Glutamatergic neuron (in vitro differentiated cells): ENCODE data around the gene RSRC1. TPM values are rescaled to one million over a fixed set of nuclear protein-coding genes. Genes with fewer than 3 reads are reported as not detected.

Experiments used
- DNase-seq: peaks from one replicate; pipeline ENCODE4 v3.0.0; 2022
- H3K27ac Mint-ChIP-seq: one replicate; pipeline ENCODE4 v1.8.0; 2020; ENCODE audit warnings: mild to moderate bottlenecking, mixed read lengths, inconsistent platforms; ENCODE audit not compliant: unreplicated experiment
- H3K27me3 Mint-ChIP-seq: one replicate; pipeline ENCODE4 v1.8.0; 2020; ENCODE audit warnings: mild to moderate bottlenecking, moderate library complexity, mixed read lengths, inconsistent platforms; ENCODE audit not compliant: unreplicated experiment
- H3K36me3 Mint-ChIP-seq: one replicate; pipeline ENCODE4 v1.8.0; 2020; ENCODE audit warnings: mild to moderate bottlenecking, mixed read lengths, inconsistent platforms; ENCODE audit not compliant: unreplicated experiment
- H3K4me1 Mint-ChIP-seq: one replicate; pipeline ENCODE4 v1.8.0; 2020; ENCODE audit warnings: mild to moderate bottlenecking, low read depth, mixed read lengths, inconsistent platforms; ENCODE audit not compliant: unreplicated experiment
- H3K4me3 Mint-ChIP-seq: one replicate; pipeline ENCODE4 v1.8.0; 2020; ENCODE audit warnings: mild to moderate bottlenecking, mixed read lengths, inconsistent platforms; ENCODE audit not compliant: unreplicated experiment
- H3K9me3 Mint-ChIP-seq: one replicate; pipeline ENCODE4 v1.8.0; 2020; ENCODE audit warnings: mild to moderate bottlenecking, moderate library complexity, mixed read lengths, inconsistent platforms; ENCODE audit not compliant: unreplicated experiment
- total RNA-seq: library from RNA; stranded (reverse); fragmentation: NEBNext Ultra II Directional; extraction: Animal tissue kit (Norgen Biotek cat#: 25700); gene quantifications from one replicate; pipeline ENCODE4 v1.2.1, GENCODE V29; 2021; ENCODE audit not compliant: unreplicated experiment
- TF ChIP-seq, protein P1 (sequence below): fragments of 200-600 bp; sonication (generic); IDR thresholded peaks from one replicate; pipeline ENCODE4 v1.5.0; 2021; ENCODE audit not compliant: partially characterized antibody, unreplicated experiment

Gene RSRC1
- total RNA-seq, 1 donor from 2014 or later = 93.9 TPM

DNA sequence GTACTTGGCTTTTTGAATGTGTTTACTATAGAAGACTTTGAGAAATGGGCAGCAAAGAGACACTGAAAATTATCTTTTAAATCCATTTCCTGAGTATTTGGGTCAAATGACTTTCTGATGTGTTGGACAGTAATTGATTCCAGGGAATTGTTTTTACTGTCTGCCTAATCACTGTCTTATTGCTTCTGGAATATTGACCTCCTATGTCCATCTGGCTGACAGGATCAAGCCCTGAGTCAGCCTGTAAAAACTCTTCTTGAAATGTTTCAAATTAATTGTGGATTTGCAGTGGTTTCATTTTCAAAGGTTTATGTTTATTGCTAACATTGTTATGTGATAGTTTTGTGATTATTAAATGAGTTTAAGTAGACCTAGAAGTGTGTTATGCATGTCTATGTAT, 410.5 kb downstream of the RSRC1 start:
- H3K27ac Mint-ChIP-seq = no peak overlapping the region
- no peaks in the 10 kb centered on the region for H3K36me3 Mint-ChIP-seq
- H3K4me1 Mint-ChIP-seq = peaks cover 4% of the 10 kb centered on the region
- peaks cover 2% of the 10 kb centered on the region for H3K9me3 Mint-ChIP-seq
- no peaks in the 10 kb centered on the region for H3K27me3 Mint-ChIP-seq
- no peak for DNase-seq
- no peak overlapping the region for H3K4me3 Mint-ChIP-seq
- TF ChIP-seq, protein P1, sequence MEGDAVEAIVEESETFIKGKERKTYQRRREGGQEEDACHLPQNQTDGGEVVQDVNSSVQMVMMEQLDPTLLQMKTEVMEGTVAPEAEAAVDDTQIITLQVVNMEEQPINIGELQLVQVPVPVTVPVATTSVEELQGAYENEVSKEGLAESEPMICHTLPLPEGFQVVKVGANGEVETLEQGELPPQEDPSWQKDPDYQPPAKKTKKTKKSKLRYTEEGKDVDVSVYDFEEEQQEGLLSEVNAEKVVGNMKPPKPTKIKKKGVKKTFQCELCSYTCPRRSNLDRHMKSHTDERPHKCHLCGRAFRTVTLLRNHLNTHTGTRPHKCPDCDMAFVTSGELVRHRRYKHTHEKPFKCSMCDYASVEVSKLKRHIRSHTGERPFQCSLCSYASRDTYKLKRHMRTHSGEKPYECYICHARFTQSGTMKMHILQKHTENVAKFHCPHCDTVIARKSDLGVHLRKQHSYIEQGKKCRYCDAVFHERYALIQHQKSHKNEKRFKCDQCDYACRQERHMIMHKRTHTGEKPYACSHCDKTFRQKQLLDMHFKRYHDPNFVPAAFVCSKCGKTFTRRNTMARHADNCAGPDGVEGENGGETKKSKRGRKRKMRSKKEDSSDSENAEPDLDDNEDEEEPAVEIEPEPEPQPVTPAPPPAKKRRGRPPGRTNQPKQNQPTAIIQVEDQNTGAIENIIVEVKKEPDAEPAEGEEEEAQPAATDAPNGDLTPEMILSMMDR = no peak

DNA sequence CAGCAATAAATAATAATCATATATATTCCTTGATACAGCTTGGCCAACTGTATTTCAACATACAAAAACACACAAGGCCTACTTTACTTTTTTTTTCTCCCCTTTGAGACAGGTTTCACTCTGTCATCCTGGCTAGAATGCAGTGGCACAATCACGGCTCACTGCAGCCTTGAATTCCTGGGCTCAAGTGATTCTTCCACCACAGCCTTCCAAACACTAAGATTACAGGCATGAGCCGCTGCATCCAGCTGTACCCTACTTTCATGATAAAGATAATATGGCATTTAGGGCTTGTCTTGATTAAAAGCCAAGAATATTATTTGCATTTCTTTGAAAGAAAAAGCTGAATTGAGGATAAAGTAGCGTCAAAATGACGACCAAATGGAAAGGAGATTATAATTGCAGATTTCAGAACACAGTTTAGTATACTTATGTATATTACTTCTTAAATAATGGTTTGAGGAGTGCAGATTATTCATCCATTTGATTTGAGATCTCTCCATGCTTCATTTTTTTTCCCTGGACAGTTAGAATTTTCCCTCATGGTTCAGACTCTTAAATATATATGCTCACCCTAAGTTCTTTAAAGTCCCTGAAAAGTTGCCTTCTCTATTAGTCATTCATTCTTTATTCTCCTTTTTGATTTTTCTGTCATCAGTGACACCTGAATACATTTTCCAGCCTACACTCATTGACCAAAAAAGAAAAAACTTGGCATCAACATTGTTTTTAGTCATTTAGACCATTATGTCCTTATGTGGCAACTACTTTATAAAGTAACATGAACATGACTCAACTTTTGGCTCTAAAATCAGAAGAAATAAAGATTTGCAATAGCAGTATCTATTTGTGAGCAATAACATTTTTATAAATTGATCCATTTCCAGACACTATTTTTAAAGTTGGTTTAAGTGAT, 412.6 kb downstream of the RSRC1 start:
- TF ChIP-seq, protein P1 = no peak
- Mint-ChIP-seq H3K27me3 (no peaks in the 10 kb centered on the region), H3K36me3 (no peaks in the 10 kb centered on the region), H3K9me3 (peaks cover 2% of the 10 kb centered on the region), H3K27ac (no peak overlapping the region), H3K4me1 (peaks cover 6% of the 10 kb centered on the region), H3K4me3 (no peak overlapping the region)
- no peak for DNase-seq

DNA sequence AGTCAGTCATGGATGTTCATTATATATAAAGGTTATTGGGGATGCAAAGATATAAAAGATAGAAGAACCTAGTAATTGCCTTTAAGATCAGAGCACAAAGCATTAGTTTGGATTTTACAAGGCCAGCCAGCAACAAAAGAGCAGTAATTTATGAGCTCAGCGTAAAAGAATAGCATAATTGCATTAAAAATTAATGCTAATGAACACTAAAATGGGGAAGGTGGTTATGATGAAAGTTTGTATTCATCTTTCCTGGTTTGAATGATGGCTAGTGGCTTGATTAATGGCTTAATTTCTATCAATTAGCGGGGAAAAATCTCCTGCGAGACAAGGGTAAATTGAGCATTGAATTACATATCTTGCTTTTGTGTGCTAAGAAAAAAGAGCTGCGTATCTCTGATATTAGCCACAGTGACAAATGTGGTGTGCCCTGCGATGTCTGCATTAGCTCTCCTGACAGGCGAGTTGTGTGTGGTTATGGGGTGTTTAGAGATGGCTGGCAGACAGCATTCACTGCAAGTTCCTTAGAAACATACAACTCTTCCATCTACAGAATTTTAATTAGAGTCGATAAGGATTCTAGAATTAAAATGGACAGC, 418.3 kb downstream of the RSRC1 start:
- TF ChIP-seq, protein P1 = no peak
- no peaks in the 10 kb centered on the region for H3K36me3 Mint-ChIP-seq
- H3K4me3 Mint-ChIP-seq = no peak overlapping the region
- H3K9me3 Mint-ChIP-seq = no peaks in the 10 kb centered on the region
- no peak overlapping the region for H3K27ac Mint-ChIP-seq
- DNase-seq = no peak
- peaks cover 13% of the 10 kb centered on the region for H3K4me1 Mint-ChIP-seq
- H3K27me3 Mint-ChIP-seq = no peaks in the 10 kb centered on the region

DNA sequence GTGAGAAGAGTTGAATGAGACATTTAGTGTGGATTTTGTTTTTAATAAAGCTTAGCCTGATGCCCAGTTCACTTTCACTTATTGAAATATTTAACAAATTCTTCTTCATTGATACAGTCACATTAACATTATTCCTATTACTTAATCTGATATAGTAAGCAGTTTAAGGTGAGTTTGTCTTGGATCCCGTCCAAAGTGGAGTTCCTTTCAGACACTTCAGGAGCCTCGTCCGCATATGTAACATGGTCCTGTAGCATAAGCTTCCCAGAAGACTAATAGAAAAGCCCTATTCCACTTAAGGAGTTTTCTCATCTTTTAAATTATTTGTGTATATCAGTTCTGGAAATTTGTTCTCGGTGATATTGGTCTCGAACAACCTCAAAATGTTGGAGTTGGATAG, 421.4 kb downstream of the RSRC1 start:
- H3K36me3 Mint-ChIP-seq = no peaks in the 10 kb centered on the region
- no peak overlapping the region for H3K27ac Mint-ChIP-seq
- TF ChIP-seq, protein P1 = no peak

More for the DNA sequence above, 421.4 kb downstream of the RSRC1 start:
- Mint-ChIP-seq H3K4me1 (peaks cover 16% of the 10 kb centered on the region), H3K4me3 (no peak overlapping the region), H3K9me3 (no peaks in the 10 kb centered on the region), H3K27me3 (no peaks in the 10 kb centered on the region)
- no peak for DNase-seq
